DND-41 (cell line): ENCODE measurements around the gene DCAF8.

Experiments used
- EZH2 ChIP-seq: IDR thresholded peaks from 3 replicates; pipeline ENCODE4 v1.6.1; 2012; ENCODE audit warnings: borderline replicate concordance, low read depth, mild to moderate bottlenecking, moderate library complexity, low read length, inconsistent platforms; ENCODE audit not compliant: severe bottlenecking
- TF ChIP-seq, protein P1 (sequence below): IDR thresholded peaks from 2 replicates; pipeline ENCODE4 v1.5.1; 2012; ENCODE audit warnings: borderline replicate concordance, low read length, moderate library complexity, mild to moderate bottlenecking; ENCODE audit not compliant: poor library complexity, severe bottlenecking; ENCODE audit errors: extremely low read depth

DNA sequence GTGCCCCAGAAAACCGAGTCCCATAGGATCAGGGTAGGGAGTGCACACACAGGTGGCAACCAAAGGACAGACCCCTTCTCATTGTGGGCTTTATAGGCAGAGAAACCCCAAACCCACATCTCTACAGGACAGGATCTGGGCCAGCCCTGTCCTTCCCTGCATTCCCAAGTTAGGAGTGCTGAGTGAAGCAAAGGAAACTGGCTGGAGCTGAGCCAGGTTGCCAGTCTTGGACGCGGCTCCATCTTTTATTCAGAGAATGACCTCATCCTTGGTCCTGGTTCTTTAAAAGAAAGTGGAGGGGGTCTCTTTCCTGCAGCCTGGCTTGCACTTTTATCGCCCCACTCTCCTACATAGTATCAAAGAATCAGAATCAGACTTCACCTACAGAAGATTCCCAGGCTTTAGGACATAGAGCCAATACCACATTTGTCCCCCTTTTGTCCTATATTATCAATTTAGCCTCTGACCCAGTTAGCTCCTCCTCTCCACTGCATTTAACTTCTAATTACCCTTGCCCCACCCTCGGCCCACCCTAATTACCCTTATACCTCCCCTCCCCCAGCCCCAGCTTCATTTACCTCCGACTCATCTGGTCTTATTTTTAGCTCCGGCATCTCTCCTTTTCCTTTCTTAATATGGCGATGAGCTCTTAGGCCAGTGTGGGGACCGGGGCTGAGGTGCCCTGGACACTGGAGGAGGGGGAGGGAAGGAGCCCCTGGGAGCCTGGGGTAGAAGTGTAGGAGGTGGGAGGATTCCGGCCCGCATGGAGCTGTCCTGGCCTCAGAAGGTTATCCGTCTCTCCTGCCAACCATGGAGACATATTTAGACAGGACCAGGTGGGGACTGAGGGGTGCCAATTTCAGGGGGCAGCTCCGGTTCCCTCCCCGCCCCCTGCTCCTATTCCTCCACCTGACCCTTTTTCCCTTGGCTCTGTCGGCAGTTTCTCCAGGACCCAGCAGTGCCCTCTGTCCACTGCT lies 72.4 kb downstream of the DCAF8 start, which contains the start of gene CASQ1:
- TF ChIP-seq, protein P1, sequence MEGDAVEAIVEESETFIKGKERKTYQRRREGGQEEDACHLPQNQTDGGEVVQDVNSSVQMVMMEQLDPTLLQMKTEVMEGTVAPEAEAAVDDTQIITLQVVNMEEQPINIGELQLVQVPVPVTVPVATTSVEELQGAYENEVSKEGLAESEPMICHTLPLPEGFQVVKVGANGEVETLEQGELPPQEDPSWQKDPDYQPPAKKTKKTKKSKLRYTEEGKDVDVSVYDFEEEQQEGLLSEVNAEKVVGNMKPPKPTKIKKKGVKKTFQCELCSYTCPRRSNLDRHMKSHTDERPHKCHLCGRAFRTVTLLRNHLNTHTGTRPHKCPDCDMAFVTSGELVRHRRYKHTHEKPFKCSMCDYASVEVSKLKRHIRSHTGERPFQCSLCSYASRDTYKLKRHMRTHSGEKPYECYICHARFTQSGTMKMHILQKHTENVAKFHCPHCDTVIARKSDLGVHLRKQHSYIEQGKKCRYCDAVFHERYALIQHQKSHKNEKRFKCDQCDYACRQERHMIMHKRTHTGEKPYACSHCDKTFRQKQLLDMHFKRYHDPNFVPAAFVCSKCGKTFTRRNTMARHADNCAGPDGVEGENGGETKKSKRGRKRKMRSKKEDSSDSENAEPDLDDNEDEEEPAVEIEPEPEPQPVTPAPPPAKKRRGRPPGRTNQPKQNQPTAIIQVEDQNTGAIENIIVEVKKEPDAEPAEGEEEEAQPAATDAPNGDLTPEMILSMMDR = no peak
- no peak for TF ChIP-seq EZH2
